HEK293T (cell line): Measurements from ENCODE around the gene RCAN1.

Experiments used
- CTCF ChIA-PET: fragments of 350-600 bp; formaldehyde crosslinking; extraction: SDS; loops from one replicate; lab custom pipeline; 2021; ENCODE audit warnings: antibody characterized with exemption, inconsistent platforms; lab: Yijun Ruan, JAX
- POLR2A ChIA-PET: fragments of 350-600 bp; formaldehyde crosslinking; extraction: SDS; loops from one replicate; lab custom pipeline; 2020; ENCODE audit warnings: antibody characterized with exemption, inconsistent platforms; lab: Yijun Ruan, JAX
- DNase-seq: peaks from one replicate; pipeline ENCODE4 v3.0.0; 2012; ENCODE audit warnings: mixed read lengths; ENCODE audit errors: extremely low spot score
- ARNT ChIP-seq: fragments of 450-650 bp; IDR thresholded peaks from 2 replicates; pipeline ENCODE4 v1.6.1; 2017; ENCODE audit warnings: mild to moderate bottlenecking
- BHLHE40 ChIP-seq: fragments of 450-650 bp; IDR thresholded peaks from 2 replicates; pipeline ENCODE4 v1.6.1; 2016; ENCODE audit warnings: mild to moderate bottlenecking, moderate library complexity, borderline replicate concordance
- CTBP1 ChIP-seq: fragments of 450-650 bp; IDR thresholded peaks from 2 replicates; pipeline ENCODE4 v1.6.1; 2016; ENCODE audit warnings: borderline replicate concordance
- ELF4 ChIP-seq: fragments of 450-650 bp; IDR thresholded peaks from 2 replicates; pipeline ENCODE4 v1.6.1; 2017; ENCODE audit warnings: antibody characterized with exemption
- FOXA1 ChIP-seq: fragments of 450-650 bp; IDR thresholded peaks from 2 replicates; pipeline ENCODE4 v1.6.1; 2016; ENCODE audit warnings: mild to moderate bottlenecking
- FOXK2 ChIP-seq: fragments of 450-650 bp; IDR thresholded peaks from 2 replicates; pipeline ENCODE4 v1.6.1; 2016; ENCODE audit warnings: mild to moderate bottlenecking
- FOXM1 ChIP-seq: fragments of 450-650 bp; IDR thresholded peaks from 2 replicates; pipeline ENCODE4 v1.6.1; 2017; ENCODE audit warnings: mild to moderate bottlenecking, borderline replicate concordance
- HDGF ChIP-seq: fragments of 450-650 bp; IDR thresholded peaks from 2 replicates; pipeline ENCODE4 v1.6.1; 2017; ENCODE audit warnings: antibody characterized with exemption, borderline replicate concordance
- L3MBTL2 ChIP-seq: fragments of 450-650 bp; conservative IDR thresholded peaks from 2 replicates; pipeline ENCODE4 v1.6.1; 2016; ENCODE audit warnings: mild to moderate bottlenecking
- LEF1 ChIP-seq: fragments of 450-650 bp; IDR thresholded peaks from 2 replicates; pipeline ENCODE4 v1.6.1; 2017; ENCODE audit warnings: mild to moderate bottlenecking, borderline replicate concordance
- NFRKB ChIP-seq: fragments of 450-650 bp; IDR thresholded peaks from 2 replicates; pipeline ENCODE4 v1.6.1; 2016; ENCODE audit warnings: mild to moderate bottlenecking, moderate library complexity
- PKNOX1 ChIP-seq: fragments of 450-650 bp; IDR thresholded peaks from 2 replicates; pipeline ENCODE4 v1.6.1; 2016
- SP1 ChIP-seq: fragments of 450-650 bp; IDR thresholded peaks from 2 replicates; pipeline ENCODE4 v1.6.1; 2017
- SUZ12 ChIP-seq: fragments of 450-650 bp; IDR thresholded peaks from 2 replicates; pipeline ENCODE4 v1.6.1; 2016; ENCODE audit warnings: mild to moderate bottlenecking
- TARDBP ChIP-seq: fragments of 450-650 bp; IDR thresholded peaks from 2 replicates; pipeline ENCODE4 v1.6.1; 2016
- ZNF384 ChIP-seq: fragments of 450-650 bp; IDR thresholded peaks from 2 replicates; pipeline ENCODE4 v1.6.1; 2016

The RCAN1 gene

GRCh38 chr21:34639882-34640788 lies 25.2 kb upstream of the RCAN1 start:
- ChIA-PET CTCF (interaction anchor here (0.5 kb wide), 1 partner anchor 803 kb away, joined by 8 read pairs; no protein-coding TSS in a partner anchor), POLR2A (no interaction called here)
- no peak for TF ChIP-seq CTBP1
- no peak for TF ChIP-seq FOXK2
- no peak for TF ChIP-seq BHLHE40
- TF ChIP-seq FOXM1: no peak
- TF ChIP-seq ARNT: no peak
- no peak for TF ChIP-seq L3MBTL2
- TF ChIP-seq LEF1: no peak
- DNase-seq: no peak

DNA sequence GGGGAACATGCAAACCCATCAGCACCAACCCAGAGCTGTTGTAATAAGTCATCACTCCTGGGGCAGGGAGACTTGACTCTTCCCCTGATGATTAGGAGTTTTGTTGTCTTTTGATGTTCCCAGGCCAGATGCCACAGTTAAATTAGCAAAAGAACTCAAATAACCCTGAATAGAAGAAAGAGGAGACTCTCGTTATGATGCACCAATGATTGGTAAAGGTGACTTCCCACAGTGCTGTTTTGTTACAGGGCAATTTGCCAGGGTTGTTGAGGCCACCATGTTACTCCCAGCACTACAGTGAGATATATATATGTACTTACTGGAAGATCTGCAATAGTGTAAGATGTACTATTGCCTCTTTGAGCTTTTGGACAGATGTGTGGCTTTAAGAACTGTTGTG lies 24.3 kb upstream of the RCAN1 start:
- TF ChIP-seq CTBP1: no peak
- no peak for TF ChIP-seq ELF4
- TF ChIP-seq HDGF: no peak
- no peak for TF ChIP-seq L3MBTL2
- TF ChIP-seq SUZ12: no peak
- no peak for TF ChIP-seq SP1
- no peak for TF ChIP-seq FOXK2
- no peak for TF ChIP-seq NFRKB
- TF ChIP-seq LEF1: no peak
- no peak for TF ChIP-seq ARNT
- TF ChIP-seq TARDBP: no peak
- TF ChIP-seq ZNF384: no peak
- no peak for TF ChIP-seq FOXA1
- POLR2A ChIA-PET: no interaction called here
- CTCF ChIA-PET: interaction anchor here (0.5 kb wide), 1 partner anchor 804 kb away, joined by 8 read pairs; no protein-coding TSS in a partner anchor

GRCh38 chr21:34636961-34637360 lies 22.0 kb upstream of the RCAN1 start:
- no peak for DNase-seq
- ChIA-PET CTCF (no interaction called here), POLR2A (no interaction called here)
- no peak for TF ChIP-seq SUZ12
- no peak for TF ChIP-seq SP1
- TF ChIP-seq TARDBP: no peak
- no peak for TF ChIP-seq ZNF384
- no peak for TF ChIP-seq L3MBTL2
- TF ChIP-seq FOXM1: no peak
- no peak for TF ChIP-seq LEF1
- no peak for TF ChIP-seq PKNOX1
- TF ChIP-seq ELF4: no peak
- TF ChIP-seq FOXK2: no peak
- TF ChIP-seq ARNT: no peak
- TF ChIP-seq HDGF: no peak
- no peak for TF ChIP-seq CTBP1

More for the DNA sequence above, 24.3 kb upstream of the RCAN1 start:
- DNase-seq: no peak

DNA sequence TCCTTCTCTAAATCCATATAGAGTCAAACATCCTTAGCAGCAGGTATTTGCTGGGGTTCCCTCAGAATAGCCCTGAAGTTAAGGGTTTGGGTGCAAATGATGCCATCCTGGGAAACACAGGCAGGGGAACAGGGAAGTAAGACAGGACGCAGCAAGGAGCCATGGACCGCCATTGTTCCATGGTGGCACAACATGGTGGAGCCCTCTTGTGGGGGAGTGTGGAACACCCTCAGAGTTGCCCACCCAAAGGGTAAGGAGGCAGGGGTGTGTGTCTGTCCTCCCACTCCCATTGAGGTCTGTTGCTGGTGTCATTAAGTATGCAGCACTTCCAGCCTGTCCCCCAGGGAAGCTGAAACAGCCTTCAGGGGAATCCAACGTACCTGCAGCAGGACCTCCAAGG lies 20.4 kb upstream of the RCAN1 start:
- TF ChIP-seq ZNF384: no peak
- CTCF ChIA-PET: no interaction called here
- DNase-seq: peak; percentile 33
- POLR2A ChIA-PET: no interaction called here

GRCh38 chr21:34632498-34632897 lies 17.6 kb upstream of the RCAN1 start:
- ChIA-PET POLR2A (no interaction called here), CTCF (interaction anchor here (1.2 to 2.1 kb wide), 3 partner anchors 29 to 270 kb away, joined by 3 to 8 read pairs (median 3); no protein-coding TSS in a partner anchor)
- DNase-seq: no peak
- no peak for TF ChIP-seq LEF1
- TF ChIP-seq NFRKB: no peak
- TF ChIP-seq PKNOX1: no peak
- TF ChIP-seq ZNF384: no peak
- no peak for TF ChIP-seq FOXK2
- TF ChIP-seq ARNT: no peak
- no peak for TF ChIP-seq TARDBP
- TF ChIP-seq FOXA1: no peak
- TF ChIP-seq SP1: no peak
- TF ChIP-seq SUZ12: no peak
- TF ChIP-seq ELF4: no peak
- no peak for TF ChIP-seq CTBP1
- no peak for TF ChIP-seq HDGF
- no peak for TF ChIP-seq FOXM1
- TF ChIP-seq L3MBTL2: no peak
- TF ChIP-seq BHLHE40: no peak

DNA sequence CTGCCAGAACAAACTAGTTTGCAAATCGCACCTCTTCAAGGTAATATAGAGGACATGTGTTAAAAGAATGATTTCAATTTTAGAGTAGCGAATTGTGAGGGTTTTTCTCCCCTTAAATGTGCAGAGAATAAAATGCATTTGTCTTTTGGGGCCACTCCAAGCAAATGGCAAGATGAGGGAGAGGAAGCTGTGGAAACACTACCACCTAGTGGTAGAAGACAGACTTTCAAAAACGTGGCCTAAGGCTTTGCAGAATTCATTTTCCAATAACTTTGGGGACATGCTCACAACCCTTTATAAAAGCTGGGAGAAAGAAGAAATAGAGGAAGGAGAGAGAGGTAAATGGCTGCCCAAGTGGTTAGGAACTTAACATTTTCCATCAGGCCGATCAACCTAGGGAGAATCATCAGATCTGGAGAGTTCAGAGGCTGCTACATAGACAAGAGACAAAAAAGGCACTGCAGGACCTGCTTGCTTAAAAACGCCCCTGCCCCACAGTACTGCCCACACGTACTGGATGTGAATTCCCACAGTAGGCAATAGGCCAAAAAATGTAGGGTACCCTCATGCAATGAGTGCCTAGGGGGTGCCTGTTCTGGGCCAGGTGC lies 15.7 kb upstream of the RCAN1 start:
- ChIA-PET CTCF (interaction anchor here (0.8 to 2.4 kb wide), 6 partner anchors 8 to 258 kb away, joined by 3 to 9 read pairs (median 6); partner anchors contain the start of gene KCNE1), POLR2A (no interaction called here)
- TF ChIP-seq NFRKB: no peak
- no peak for TF ChIP-seq FOXA1
- no peak for TF ChIP-seq CTBP1
- no peak for TF ChIP-seq ZNF384
- no peak for TF ChIP-seq ARNT
- no peak for TF ChIP-seq FOXM1
- TF ChIP-seq ELF4: no peak
- TF ChIP-seq TARDBP: no peak
- no peak for TF ChIP-seq HDGF
- TF ChIP-seq PKNOX1: no peak
- no peak for TF ChIP-seq BHLHE40
- peak; percentile 68 for DNase-seq
